HG03432 (cell line): ENCODE measurements around the gene CEP72.
"Not testable (repeated sequence)": the region's sequence is repeated elsewhere in the genome, so short reads cannot be mapped to it uniquely, and the experiment has no call there.

ENCODE experiments used
- ATAC-seq: cut with Tn5 transposase; IDR thresholded peaks from one replicate; pipeline ENCODE4 v1.9.1; 2021; ENCODE audit warnings: mild to moderate bottlenecking, moderate library complexity; ENCODE audit not compliant: unreplicated experiment

Gene CEP72

DNA sequence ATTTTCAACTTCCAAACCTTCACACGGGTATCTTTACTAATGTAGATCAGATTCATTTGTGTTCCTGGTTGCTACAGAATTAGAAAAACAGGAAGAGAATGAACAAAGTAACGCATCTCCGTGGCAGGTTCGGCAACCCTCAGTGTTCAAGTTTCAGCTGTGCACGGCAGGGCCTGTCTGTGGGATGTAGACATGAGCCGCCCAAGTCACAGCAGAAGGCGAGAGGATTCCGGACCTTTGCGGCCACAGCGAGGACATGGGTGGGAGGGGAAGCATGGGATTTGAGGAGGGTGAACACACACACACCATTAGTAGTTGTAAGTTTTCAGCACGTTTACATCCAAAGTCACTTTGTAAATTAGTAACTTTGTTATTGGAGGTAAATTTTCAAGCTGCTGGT, 31.7 kb upstream of the CEP72 start:
- ATAC-seq: no peak

DNA sequence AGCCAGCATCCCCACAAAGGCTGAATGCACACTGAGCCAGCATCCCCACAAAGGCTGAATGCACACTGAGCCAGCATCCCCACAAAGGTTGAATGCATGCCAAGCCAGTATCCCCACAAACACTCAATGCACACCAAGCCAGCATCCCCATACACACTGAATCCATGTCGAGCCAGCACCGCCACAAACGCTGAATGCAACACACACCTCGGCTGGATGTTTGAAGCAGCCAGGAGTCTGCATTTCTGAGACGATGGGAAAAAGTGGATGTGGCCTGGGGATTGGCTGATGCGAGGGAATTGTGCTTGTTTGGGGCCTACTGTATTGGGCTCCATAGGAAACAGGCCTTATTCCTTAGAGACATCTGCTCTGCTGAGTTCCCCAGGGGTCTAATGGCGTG, 30.9 kb upstream of the CEP72 start:
- no peak for ATAC-seq

- no peak for ATAC-seq
These were observed 30.2 kb upstream of the CEP72 start for GRCh38 chr5:581941-582340.

DNA sequence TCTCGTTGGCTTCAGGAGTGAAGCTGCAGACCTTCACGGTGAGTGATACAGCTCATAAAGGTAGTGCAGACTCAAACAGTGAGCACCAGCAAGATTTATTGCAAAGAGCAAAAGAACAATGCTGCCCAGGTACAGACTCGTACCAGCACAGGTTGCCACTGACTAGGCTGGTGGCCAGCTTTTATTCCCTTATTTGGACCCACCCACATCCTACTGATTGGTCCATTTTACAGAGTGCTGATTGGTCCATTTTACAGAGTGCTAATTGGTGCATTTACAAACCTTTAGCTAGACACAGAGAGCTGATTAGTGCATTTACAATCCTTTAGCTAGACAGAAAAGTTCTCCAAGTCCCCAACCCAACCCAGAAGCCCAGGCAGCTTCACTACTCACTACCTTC, 29.7 kb upstream of the CEP72 start:
- ATAC-seq: not testable (repeated sequence)

DNA sequence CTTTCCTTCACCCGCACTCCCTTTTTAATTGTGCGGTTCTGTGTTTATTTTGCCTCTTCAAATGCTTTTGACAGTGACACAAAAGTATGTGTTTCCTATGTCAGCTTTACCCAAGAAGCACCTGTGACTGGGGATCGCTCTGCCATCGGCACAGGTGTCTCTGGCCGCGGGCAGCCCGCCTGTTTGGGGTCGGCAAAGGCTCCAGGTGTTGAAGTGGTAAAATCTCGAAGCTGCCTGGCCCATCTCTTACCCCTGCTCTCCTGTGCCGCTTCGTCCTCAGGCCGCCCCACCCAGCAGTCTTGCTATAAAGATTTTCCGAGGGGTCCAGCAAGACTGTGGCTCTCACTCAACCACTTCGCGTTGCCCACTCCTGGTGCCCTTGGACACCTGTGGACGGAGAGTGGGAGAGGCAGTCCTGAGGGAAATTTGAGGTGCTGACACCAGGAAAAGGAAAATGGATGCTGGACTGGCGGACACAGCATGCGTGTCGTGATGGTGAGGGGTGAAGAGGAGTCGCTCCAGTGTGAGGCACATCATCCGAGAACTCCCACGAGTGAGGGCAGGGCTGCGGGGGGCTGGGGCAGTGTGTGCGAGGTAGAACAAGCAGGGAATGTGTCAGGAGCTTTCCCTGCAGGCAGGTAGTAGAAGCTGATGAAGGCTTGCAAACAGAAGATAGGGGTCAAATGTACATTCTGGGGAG, 29.1 kb upstream of the CEP72 start:
- no peak for ATAC-seq

GRCh38 chr5:583645-584044, 28.5 kb upstream of the CEP72 start:
- ATAC-seq: no peak

DNA sequence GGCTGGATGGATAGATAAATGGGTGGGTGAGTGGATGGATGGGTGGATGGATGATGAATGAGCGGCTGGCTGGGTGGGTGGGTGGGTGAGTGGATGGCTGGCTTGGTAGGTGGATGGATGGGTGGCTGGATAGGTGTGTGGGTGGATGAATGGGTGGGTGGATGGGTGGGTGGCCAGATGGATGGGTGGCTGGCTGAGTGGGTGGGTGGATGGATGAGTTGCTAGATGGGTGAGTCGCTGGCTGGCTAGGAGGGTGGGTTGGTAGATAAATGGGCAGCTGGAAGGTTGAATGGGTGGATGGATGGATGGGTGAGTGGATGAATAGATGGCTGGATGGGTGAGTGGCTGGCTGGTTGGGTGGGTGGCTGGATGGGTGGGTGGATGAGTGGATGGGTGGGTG, 27.9 kb upstream of the CEP72 start:
- ATAC-seq: no peak

DNA sequence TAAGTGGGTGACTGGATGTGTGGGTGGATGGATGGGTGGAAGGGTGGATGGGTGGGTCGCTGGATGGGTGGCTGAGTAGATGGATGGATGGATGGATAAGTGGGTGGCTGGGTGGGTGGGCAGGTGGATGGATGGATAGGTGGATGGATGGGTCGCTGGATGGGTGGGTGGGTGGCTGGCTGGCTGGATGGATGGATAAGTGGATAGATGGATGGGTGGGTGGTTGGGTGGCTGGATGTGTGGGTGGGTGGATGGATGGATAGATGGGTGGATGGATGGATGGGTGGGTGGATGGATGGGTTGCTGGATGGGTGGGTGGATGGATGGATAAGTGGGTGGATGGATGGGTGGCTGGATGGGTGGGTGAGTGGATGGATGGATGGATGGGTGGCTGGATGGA, 27.3 kb upstream of the CEP72 start:
- no peak for ATAC-seq

GRCh38 chr5:585556-585955, 26.6 kb upstream of the CEP72 start:
- ATAC-seq: no peak

- no peak for ATAC-seq
These were observed 26.0 kb upstream of the CEP72 start for GRCh38 chr5:585962-586628.

GRCh38 chr5:586751-587285, 25.3 kb upstream of the CEP72 start:
- no peak for ATAC-seq

GRCh38 chr5:587403-587802, 24.7 kb upstream of the CEP72 start:
- no peak for ATAC-seq

DNA sequence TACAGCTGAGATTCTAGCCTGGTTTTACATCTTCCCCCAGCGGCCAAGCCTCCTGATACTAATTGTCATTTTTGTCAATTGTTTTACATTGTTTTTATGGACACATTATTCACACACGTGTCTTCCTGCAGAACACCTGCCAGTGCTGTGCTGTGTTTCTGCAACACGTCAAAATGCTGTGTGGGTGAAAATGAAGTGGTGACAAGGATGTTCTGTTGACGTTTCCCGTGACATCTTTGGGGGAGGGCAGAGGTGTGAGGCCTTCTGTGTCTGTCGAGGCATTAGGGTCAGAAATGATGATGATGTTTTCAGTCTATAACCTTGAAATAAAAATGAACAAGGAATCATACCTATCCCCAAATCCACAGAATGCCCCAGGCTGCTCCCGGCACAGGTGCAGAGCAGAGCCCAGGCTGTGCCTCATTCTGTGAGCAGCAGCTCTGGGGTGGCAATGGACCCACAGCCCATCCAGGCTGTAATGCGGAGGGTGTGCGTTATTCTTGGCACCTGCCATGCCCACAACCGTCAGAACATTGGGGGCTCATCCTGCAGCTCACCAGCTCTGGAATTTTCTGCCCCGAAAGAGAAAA, 23.6 kb upstream of the CEP72 start:
- ATAC-seq: no peak

DNA sequence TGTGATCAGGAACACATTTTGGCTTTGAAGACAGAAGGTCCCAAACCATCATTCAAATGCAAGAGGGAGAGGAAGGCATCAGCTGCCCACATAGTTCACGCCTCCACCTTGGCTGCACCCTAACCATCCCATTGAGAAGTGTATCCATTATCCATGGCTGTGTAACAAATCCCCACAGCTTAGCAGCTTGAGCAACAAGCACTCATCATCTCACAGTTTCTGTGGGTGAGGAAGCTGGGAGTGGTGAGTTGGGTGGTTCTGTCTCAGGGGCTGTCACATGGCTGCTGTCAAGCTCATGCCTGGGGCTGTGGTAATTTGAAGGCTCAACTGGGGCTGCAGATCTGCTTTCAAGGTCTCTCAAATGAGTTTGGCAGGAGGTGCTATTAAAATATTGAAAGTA, 23.0 kb upstream of the CEP72 start:
- no peak for ATAC-seq

GRCh38 chr5:589588-589987, 22.6 kb upstream of the CEP72 start:
- no peak for ATAC-seq

GRCh38 chr5:590346-590745, 21.8 kb upstream of the CEP72 start:
- no peak for ATAC-seq

- no peak for ATAC-seq
These were observed 20.4 kb upstream of the CEP72 start for GRCh38 chr5:591746-592145.

- no peak for ATAC-seq
These were observed 20.0 kb upstream of the CEP72 start for GRCh38 chr5:592158-592557.

DNA sequence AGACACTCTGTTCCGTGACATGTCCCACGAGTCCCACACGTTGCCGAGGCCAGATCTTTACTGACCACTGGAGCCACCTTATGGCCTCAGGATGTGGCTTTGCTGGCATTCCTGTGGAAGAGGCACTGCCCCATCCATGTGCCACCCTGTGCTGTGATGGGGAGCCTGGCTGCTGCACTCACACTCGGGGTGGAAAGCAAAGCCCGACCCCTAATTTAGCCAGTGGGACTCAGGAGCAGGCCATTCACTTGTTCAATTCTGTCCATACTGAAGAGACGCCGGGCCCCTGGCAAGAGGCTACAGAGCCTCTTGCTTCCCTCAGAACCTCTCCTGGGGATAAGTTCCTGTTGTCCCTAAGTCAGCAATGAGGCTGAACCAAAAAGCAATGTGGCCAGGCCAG, 18.6 kb upstream of the CEP72 start:
- no peak for ATAC-seq

GRCh38 chr5:594226-594860, 17.8 kb upstream of the CEP72 start:
- no peak for ATAC-seq

DNA sequence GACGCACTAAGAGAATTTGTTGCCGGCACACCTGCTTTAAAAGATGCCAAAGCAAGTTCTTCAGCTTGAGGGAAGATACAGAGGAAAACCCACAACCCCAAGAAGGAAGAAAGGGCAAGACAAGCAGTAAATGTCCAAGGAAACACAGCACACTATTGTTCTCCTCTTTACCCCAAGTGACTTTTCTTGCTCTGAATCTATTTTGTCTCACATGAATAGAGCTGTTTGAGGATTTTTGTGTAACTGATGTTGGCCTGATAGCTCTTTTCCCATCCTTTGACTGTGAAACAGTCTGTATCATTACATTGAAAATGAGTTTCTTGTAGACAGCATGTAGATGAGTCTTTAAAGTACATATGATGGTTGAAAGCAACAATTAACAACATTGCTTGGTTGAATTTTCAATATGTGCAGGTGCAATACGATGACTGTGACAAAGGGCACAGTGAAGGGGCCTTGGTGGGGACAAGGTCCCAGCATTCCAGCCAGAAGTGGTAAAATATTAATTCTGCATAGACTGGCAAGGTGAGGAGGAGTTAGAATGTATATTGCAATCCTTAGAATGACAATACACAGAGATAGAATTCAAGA, 16.8 kb upstream of the CEP72 start:
- no peak for ATAC-seq
